BE2C (cell line): ENCODE data around the gene PLEK2.
"Not testable (repeated sequence)": the region's sequence is repeated elsewhere in the genome, so short reads cannot be mapped to it uniquely, and the experiment has no call there.

Experiments
- DNase-seq: peaks from one replicate; pipeline ENCODE4 v3.0.0-alpha.2; 2020
- H3K27me3 ChIP-seq: fragments of 250-450 bp; sonication (Bioruptor Pico); 2 replicates; pipeline ENCODE4 v1.5.1; 2020; ENCODE audit warnings: mild to moderate bottlenecking
- H3K36me3 ChIP-seq: fragments of 250-450 bp; sonication (Bioruptor Pico); 2 replicates; pipeline ENCODE4 v1.5.1; 2020; ENCODE audit warnings: mild to moderate bottlenecking
- H3K4me1 ChIP-seq: fragments of 250-450 bp; sonication (Bioruptor Pico); 2 replicates; pipeline ENCODE4 v1.5.1; 2020
- H3K4me3 ChIP-seq: 2 replicates; pipeline ENCODE4 v1.5.1; 2011; ENCODE audit warnings: low read depth, low read length
- H3K9me3 ChIP-seq: fragments of 250-450 bp; sonication (Bioruptor Pico); 2 replicates; pipeline ENCODE4 v1.5.1; 2020
- CTCF ChIP-seq: IDR thresholded peaks from 2 replicates; pipeline ENCODE4 v1.5.1; 2012; ENCODE audit warnings: mild to moderate bottlenecking, low read depth, low read length

PLEK2 gene

GRCh38 chr14:67411370-67411769, 595 bp downstream of the PLEK2 start:
- no peaks in the 10 kb centered on the region for H3K4me1 ChIP-seq
- no peaks in the 10 kb centered on the region for H3K36me3 ChIP-seq
- DNase-seq: no peak
- H3K27me3 ChIP-seq: peaks cover 14% of the 10 kb centered on the region
- no peak overlapping the region for H3K4me3 ChIP-seq
- H3K9me3 ChIP-seq: no peaks in the 10 kb centered on the region
- no peak for TF ChIP-seq CTCF

GRCh38 chr14:67410313-67410712, 1.7 kb downstream of the PLEK2 start:
- H3K36me3 ChIP-seq: no peaks in the 10 kb centered on the region
- H3K4me3 ChIP-seq: no peak overlapping the region
- TF ChIP-seq CTCF: no peak
- no peaks in the 10 kb centered on the region for H3K9me3 ChIP-seq
- DNase-seq: no peak
- peaks cover 14% of the 10 kb centered on the region for H3K27me3 ChIP-seq
- H3K4me1 ChIP-seq: no peaks in the 10 kb centered on the region

GRCh38 chr14:67409461-67409860, 2.5 kb downstream of the PLEK2 start:
- no peak for TF ChIP-seq CTCF
- no peak overlapping the region for H3K4me3 ChIP-seq
- H3K9me3 ChIP-seq: no peaks in the 10 kb centered on the region
- H3K36me3 ChIP-seq: no peaks in the 10 kb centered on the region
- H3K4me1 ChIP-seq: no peaks in the 10 kb centered on the region
- no peak for DNase-seq
- peaks cover 14% of the 10 kb centered on the region for H3K27me3 ChIP-seq

- not testable (repeated sequence) for H3K9me3 ChIP-seq, DNase-seq, H3K4me3 ChIP-seq, H3K4me1 ChIP-seq, H3K36me3 ChIP-seq
- peaks cover 14% of the 10 kb centered on the region for H3K27me3 ChIP-seq
Measured at GRCh38 chr14:67408122-67408801, 3.7 kb downstream of the PLEK2 start.

GRCh38 chr14:67405771-67406170, 6.2 kb downstream of the PLEK2 start:
- no peaks in the 10 kb centered on the region for H3K36me3 ChIP-seq
- no peak for DNase-seq
- H3K27me3 ChIP-seq: no peaks in the 10 kb centered on the region
- H3K9me3 ChIP-seq: no peaks in the 10 kb centered on the region
- no peak overlapping the region for H3K4me3 ChIP-seq
- no peak for TF ChIP-seq CTCF
- H3K4me1 ChIP-seq: no peaks in the 10 kb centered on the region

- TF ChIP-seq CTCF: no peak
- Histone ChIP-seq H3K27me3 (no peaks in the 10 kb centered on the region), H3K4me1 (no peaks in the 10 kb centered on the region), H3K4me3 (no peak overlapping the region), H3K36me3 (no peaks in the 10 kb centered on the region), H3K9me3 (no peaks in the 10 kb centered on the region)
- no peak for DNase-seq
Measured at GRCh38 chr14:67400434-67400833, 11.5 kb downstream of the PLEK2 start.
